GM18867 (cell line): ENCODE data around the gene IQSEC3.

Experiments used
- ATAC-seq: cut with Tn5 transposase; IDR thresholded peaks from one replicate; pipeline ENCODE4 v1.9.1; 2021; ENCODE audit warnings: mild to moderate bottlenecking, moderate library complexity; ENCODE audit not compliant: unreplicated experiment

IQSEC3 gene

DNA sequence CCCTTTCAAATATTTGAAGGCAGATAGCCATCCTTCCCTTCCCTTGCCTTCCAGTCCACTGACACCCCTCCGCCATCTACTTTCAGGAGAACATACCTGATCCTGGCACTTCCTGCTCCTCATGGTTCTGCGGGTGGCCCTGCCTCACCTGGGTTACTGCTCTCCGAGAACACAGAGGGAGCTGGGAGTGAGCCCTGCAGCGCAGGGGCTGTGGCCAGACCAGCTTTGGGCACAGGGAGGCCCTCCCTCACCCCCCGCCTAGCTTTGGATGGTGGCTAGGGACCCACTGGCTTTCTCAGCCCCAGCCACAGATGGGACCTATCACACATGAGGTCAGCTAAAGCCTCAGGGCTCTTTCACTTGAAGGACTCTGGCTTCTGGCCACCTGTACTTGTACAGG is 12.4 kb downstream of the IQSEC3 start:
- ATAC-seq, result no peak

DNA sequence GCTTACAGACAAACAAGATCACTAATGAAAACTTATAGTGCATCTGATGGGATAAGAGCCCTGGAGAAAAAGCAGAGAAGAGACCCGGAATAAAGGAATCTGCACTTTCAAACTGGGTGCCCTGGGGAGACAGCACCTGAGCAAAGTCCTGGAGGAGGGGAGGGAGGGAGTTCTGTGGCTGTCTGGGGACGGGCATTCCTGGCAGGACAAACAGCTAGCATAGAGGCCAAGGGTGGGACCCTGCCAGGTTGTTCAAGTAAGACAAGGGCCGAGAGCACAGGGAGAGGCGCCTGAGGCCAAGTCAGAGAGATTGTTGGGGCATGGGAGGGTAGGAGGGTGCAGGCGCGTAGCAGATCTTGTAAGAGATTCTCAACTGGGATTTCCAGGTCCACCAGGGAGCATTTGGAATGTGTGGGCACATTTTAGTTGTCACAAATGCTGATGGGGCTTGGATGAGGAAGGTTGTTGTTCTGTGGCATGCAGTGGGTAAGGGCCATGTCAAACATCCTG is 14.2 kb downstream of the IQSEC3 start:
- no peak for ATAC-seq

DNA sequence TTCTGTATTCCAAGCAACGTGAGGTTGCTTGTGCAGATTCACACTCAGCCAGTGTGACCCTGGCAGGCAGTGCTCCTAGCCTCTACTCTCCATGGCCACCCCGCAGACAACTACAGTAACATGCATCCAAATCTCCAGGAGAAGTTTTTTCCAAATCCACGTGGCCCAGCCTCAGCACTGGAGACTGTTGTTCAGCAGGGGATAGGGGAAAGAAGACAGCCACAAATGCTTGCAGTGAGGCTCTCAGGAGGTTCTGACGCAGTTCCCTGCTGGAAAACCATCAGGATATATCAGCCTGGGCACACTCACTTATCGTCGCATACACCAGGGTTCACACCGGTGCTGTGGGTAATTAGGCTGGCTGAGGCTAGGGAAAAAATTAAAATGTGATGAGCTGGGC is 16.2 kb downstream of the IQSEC3 start:
- no peak for ATAC-seq

DNA sequence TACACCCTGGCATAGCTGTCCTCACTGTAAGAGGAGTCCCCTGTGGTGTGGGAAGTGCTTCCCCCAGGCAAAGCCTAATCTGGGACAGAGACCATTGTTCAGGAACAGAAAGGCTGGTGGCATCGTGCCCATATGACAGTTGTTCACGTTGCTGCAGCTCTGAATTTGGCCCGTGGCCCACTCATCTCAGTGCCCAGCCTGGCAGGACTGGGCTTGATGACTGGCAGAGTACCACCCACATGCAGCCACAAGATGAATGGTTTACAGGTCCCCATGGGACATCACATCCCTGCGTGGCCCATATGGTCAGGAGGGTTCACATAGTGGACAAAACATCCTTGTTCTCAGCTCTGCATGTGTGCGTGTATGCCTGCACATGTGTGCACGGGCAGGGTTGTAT is 17.5 kb downstream of the IQSEC3 start:
- ATAC-seq, result no peak

DNA sequence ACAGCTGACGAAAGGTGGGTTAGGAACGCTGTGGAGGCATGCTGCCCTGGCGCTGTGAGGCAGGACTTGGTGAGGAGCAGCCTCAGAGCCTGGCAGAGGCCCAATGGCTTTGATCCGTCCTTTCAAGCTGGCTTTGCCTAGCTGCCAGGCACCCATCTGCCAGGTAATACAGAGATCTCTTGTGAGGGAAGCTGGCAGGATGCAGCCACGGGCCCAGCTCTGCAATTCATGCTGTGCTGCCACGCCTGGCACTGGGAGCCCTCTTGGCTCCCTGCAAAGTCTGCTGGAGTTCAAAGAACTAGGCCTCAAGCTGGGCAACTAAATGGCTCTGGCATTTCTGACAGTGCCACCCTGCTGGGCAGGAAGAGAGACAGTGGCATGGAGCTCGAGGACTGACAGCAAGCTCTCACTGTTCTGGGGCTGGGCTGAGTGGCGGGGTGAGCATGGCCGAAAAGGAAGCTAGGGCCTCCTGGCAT is 18.7 kb downstream of the IQSEC3 start:
- ATAC-seq, result no peak

DNA sequence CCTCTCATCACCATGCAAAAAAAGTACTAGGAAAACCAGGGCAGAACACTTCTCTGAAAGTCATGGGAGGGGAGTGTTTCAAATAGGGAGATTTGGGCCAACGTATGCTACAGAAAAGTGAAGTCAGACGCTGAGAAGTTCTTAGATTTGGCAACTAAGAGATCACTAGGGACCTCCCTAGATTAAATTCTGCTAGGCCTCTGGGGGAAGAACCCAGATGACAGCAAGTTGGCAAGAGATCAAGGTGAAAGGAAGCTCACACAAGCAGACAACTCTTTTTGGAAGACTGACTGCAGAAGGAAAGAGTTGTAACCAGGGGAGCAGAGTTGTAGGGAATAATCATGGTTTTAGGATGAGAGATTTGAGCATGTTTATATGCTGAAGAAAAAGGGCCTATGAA is 20.7 kb downstream of the IQSEC3 start:
- ATAC-seq, result no peak

DNA sequence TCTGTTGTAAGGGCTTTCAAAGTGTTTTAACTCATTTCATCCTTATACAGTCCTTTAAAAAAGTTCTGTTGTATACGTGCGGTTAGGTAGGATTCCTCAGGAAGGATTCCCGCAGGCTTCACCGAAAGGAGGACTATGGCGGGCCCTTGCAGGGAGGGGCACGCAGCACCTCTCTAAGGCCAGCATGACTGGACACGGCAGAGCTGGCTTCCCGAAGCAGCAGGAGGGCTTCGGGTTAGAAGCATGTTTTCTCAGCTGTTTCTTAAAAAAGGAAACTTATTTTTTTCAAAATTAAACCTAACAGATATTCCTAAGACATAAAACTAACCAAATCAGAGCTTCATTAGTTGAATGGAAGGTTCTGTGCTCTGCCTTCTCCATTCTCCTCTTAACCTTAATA is 21.3 kb downstream of the IQSEC3 start:
- ATAC-seq, result no peak

DNA sequence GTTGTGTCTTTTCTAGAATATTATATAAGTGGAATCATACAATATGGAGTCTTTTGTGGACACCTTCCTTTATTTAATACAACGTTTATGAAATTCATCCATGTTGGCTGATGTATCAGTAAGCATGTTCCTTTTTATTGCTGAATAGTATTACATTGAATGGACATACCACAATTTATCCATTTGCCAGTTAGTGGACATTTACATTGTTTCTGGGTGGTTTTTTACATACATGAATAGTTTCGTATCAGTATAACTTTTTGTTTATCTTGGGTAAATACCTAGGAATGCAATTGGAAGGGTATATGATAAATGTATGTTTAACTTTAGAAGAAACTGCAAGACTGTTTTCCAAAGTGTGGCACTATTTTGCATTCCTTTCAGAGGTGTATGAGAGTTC is 23.1 kb downstream of the IQSEC3 start:
- ATAC-seq, result no peak

DNA sequence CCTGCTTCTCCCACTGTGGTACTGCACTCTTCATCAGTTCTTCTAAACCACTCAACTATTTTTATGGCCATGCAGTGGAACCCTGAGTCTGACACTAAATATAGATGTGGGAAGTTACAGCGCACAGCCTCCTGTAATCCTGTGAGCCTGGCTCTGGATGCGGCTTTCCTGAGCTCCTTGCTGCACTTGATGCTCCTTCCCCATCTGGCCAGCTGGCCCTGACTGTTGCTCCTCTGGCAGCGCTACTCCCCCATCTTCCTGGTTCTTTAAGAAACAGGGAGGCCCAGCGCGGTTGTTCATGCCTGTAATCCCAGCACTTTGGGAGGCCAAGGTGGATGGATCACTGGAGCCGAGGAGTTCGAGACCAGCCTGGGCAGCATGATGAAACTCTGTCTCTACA is 24.6 kb downstream of the IQSEC3 start:
- ATAC-seq, result no peak

DNA sequence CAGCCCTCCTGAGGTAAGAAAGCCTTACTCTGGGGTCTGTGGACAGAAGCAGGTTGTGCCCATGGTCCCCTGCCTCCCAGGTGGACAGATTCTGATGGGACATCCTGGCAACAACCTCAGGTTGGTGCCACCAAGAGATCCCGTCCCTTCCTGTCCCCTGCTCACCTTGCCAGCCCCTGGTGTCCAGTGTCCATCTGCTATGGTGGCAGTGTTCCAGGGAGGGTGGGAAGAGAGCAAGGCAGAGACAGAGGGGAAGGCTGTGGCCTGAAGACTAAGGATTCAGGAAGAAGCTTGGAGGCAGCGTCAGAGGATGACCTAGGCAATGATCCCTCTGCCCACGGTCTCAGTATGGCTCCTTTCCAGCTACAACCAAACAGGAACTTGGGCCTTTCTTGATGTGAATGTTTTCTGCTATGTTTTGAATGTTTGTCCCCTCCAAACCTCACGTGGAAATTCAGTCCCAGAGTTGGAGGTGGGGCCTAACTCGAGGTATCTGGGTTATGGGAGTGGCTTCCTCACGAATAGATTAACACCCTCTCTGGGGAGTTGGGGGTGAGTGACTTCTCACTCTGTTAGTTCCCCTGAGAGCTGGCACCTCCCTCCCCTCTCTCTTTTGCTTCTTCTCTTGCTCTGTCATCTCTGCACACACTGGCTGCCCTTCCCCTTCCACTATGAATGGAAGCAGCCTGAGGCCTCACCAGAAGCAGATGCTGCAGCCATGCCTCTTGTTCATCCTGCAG is 26.9 kb downstream of the IQSEC3 start:
- no peak for ATAC-seq

DNA sequence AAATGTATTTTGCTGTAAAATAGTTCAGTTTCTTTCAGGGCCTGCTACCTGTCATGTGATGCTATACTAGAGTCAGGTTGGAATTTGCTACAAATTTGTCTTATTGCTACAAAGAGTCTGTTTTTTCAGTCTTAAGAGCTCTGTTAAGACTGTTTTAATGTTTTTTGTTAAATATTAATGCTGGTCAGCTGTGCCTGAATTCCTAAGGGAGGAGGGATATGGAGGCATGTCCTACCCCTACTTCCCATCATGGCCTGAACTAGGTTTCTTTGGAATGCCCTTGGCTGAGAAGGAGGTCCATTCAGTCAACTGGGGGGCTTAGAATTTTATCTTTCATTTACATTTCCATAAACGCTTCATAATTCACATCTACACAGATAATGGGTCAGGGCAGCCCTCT is 30.0 kb downstream of the IQSEC3 start:
- no peak for ATAC-seq

DNA sequence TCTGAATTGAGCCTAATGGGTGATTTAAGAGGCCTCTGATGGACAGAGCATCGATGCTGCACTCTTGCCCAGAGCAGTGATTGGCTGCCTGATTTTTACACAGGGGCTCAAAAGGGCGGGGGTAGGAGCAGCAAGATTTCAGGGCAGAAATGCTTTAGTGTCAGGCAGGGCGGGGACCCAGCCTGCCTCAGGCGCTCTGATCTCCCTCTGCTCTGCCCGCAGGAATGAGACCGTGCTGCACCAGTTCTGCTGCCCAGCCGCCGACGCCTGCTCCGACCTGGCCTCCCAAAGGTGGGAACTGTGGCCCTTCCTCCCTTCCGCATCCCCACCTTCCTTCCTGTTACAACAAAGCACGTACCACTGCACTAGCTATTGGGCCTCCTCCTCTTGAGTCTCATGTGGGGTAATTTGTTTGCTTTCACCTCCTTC is 32.4 kb downstream of the IQSEC3 start:
- no peak for ATAC-seq

DNA sequence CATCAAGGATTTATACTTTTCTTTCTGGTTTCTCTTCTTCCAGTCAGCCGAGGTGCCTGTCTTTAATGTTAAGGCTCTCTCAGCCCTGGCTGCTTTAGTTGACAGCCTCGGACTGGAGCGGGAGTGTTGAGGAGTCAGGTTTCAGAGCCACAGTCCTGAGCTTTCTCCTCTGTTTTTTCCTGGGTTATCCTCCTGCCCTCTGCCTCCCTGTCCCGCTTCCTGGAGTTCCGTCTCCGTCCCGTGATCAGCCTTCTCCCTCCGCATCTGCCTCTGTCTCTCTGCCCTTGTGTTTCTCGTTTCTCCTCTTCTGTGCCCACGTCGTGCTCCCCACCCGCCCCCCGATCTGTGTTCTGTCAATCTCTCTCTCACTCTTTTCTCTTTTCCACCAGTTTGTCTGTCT is 33.0 kb downstream of the IQSEC3 start:
- no peak for ATAC-seq

DNA sequence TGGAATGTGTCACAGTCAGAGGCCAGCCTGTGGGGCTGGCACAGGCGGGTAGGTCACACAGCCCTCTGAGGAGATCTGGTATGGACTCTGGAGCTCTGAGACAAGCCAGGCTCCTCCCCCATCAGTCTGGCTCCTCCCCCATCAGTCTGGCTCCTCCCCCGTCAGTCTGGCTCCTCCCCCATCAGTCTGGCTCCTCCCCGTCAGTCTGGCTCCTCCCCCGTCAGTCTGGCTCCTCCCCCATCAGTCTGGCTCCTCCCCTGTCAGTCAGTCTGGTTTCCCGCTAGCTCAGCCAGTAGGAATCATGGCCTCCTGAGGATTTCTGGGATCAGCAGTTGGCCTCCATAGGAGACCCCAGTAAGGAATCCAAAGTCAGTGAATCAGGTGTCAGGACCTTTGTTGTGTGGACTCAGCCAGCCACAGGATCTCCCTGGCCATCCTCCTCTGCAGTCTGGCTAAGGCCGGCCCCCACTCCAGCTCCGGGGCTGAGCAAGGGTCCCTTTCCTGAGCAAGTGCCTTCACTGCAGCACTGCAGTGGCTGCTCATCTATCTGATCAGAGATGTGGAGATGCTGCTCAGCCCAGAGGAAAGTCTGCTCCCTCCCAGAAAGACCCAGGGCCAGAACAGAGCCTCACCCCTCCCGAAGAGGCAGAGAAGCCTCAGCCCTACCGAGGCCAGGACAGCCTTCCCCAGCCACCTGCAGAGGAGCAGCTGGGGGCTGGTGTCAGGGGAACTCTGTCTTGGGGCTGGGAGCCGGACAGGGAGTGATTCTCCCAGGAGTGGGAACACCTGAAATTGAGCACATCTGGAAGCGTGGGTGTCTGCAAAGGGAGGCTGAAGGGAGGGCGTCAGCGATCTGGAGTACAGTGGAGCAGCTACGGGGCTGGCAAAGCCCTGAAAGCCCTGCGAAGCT is 35.7 kb downstream of the IQSEC3 start:
- no peak for ATAC-seq

DNA sequence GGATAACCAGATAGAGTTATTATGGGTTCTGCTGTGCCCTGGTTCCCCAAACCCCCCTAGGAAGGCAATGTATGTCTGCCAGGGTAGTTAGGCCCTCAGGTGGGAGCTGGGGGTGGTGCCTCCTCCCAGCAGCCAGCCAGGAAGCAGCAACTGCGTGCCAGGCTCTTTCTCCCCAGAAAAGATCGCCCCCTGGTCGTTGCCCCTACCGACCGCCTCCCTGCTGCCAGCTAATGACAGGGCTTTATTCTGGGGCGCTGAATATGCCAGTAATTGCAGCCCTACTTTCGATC is 36.3 kb downstream of the IQSEC3 start:
- ATAC-seq, result no peak

DNA sequence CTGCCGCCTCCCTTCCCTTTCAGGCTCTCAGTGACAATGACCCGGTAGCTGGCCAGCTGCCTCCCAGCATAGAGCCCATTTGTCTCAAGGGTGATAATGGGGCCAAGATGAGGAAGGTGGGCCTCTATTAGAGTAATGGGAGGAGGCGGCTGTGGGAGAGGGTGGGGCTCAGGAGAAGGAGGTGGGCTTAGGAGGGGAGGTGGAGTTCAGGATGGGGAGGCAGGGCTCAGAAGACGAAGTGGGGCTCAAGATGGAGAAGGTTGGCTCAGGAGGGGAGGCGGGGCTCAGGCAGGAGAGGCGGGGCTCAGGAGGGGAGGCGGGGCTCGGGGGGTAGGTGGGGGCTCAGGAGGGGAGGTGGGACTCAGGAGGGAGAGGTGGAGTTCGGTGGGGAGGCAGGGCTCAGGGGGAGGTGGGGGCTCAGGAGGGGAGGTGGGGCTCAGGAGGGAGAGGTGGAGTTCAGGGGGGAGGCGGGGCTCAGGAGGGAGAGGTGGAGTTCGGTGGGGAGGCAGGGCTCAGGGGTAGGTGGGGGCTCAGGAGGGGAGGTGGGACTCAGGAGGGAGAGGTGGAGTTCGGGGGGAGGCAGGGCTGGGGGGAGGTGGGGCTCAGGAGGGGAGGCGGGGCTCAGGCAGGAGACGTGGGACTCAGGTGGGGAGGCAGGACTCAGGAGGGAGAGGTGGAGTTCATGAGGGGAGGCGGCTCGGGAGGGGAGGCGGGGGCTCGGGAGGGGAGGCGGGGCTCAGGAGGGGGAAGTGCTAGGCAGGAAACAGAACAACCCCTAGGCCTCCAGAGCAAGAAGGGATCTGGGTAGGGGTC is 36.8 kb downstream of the IQSEC3 start:
- ATAC-seq, result no peak

DNA sequence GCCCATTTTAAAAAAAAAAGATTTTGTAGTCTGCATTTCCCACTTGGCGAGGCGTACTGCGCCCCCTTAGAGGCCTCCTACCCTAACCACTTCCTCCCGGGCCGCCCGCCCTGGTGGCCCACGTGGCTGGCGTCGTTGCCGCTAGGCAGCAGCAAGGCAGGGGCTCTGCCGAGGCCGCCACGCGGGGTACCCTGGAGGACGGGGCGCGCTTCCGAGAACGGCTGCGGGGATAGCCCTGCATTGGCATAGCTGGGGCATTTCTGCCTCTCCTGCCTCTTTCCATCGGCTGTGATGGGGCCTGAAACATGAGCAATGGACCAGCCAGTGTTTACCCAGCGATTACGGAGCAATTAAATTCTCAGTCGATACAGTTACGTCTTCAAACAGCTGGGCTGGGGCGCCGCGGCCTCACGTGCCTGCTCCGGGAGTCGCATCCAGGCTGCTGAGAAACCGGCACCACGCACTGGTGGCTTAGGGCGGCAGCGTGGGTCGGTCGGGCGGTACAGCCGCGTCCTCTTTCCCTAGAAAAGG is 38.0 kb downstream of the IQSEC3 start:
- ATAC-seq, result no peak

DNA sequence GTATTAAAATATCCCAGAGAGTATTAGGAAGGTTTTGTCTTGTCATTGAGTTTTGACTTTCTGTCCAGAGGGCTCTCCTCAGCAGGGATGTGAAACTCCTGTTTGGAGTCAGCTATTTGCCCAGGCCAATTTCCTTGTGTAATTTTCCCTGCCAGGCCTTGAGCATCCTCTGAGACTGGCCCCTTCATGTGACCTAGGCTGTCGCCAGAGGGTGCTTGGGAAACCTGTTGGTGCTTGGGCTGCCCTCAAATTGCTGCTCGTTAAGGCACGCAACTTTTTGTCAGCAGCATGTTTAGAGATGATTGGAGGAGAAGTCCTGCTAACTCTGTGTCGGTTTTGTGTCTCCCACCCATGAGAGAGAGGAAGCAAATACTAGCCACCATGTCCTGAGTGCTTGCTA is 39.1 kb downstream of the IQSEC3 start:
- no peak for ATAC-seq

DNA sequence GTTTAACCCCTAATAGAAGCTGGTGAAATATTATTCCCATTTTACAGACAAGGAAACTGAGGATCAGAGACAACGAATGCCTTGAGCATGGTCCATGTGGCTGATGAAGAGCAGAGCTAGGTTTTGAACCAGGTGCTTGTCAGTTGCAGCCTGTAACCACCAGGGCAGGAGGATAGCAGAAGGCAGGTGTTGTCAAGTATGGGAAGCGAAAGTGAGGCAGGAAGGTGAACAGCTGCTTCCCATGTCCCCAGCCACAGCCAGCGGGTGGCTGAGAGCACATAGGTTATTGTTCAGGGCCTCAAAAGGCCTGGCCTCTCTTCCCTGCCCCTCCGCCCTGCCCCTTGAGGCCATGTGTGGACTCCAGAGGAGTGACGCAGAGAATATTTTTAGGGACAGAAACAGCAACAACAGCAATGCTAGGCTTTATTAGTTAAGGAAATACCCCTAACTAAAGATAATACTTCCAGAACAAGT is 39.6 kb downstream of the IQSEC3 start:
- peak; percentile 94 for ATAC-seq

DNA sequence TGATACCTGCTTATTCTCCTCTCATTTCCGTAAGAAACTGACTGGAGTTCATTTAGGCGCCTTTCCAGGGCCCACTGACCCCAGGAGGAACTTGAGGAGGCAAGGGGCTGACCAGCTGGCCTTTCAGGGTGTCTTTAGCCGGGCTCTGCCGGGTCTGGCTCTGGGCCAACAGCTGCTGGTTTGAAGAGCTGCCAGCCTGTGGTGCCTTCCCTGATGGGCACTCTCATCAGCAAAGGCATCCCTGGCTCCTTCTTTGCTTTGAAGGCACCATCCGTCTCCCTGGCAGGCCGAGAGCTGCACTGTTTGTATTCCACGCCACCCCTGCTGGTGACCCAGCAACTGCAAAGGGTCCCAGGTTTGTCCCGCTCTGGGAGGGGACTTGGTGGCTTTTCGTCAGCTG is 42.0 kb downstream of the IQSEC3 start:
- no peak for ATAC-seq

DNA sequence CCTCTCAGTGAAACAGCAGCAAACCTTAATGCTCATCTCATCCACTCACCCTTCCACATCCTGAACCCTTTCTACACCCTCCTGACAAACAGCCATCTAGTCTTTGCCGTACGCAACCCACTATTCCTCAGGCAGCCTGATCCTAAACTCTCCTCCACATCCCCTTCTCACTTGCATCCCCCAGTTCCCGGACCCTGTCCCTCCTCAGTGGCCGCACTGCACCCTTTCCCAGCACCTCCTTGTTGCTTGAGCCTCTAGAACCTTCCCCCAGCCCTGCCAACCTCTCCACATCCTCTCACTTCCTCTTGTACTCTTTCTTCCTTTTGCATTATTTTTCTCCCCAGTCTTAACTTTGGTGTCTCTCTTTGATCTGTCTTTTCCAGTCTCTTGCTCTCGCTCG is 42.9 kb downstream of the IQSEC3 start:
- ATAC-seq, result no peak
